ENCODE results near the gene SIL1.

DNA sequence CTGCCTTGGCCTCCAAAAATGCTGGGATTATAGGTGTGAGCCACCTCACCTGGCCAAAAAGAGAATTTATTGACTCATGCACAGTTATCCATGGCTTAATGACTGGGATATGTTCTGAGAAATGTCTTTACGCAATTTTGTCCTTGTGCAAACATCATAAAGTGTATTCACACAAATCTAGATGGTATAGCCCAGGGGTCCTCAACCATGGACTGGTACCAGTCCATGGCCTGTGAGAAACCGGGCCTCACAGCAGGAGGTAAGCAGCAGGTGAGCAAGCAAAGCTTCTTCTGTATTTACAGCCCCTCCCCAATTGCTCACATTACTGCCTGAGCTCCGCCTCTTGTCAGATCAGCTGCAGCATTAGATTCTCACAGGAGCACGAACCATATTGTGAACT lies 12.4 kb upstream of the SIL1 start:
- TF ChIP-seq, protein P1, sequence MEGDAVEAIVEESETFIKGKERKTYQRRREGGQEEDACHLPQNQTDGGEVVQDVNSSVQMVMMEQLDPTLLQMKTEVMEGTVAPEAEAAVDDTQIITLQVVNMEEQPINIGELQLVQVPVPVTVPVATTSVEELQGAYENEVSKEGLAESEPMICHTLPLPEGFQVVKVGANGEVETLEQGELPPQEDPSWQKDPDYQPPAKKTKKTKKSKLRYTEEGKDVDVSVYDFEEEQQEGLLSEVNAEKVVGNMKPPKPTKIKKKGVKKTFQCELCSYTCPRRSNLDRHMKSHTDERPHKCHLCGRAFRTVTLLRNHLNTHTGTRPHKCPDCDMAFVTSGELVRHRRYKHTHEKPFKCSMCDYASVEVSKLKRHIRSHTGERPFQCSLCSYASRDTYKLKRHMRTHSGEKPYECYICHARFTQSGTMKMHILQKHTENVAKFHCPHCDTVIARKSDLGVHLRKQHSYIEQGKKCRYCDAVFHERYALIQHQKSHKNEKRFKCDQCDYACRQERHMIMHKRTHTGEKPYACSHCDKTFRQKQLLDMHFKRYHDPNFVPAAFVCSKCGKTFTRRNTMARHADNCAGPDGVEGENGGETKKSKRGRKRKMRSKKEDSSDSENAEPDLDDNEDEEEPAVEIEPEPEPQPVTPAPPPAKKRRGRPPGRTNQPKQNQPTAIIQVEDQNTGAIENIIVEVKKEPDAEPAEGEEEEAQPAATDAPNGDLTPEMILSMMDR (conservative IDR thresholded peaks at IDR 0.05; ENCODE audit: low read depth, low read length), result no peak
- TF ChIP-seq, protein P2, sequence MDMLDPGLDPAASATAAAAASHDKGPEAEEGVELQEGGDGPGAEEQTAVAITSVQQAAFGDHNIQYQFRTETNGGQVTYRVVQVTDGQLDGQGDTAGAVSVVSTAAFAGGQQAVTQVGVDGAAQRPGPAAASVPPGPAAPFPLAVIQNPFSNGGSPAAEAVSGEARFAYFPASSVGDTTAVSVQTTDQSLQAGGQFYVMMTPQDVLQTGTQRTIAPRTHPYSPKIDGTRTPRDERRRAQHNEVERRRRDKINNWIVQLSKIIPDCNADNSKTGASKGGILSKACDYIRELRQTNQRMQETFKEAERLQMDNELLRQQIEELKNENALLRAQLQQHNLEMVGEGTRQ (IDR thresholded peaks at IDR 0.05; ENCODE audit: low read depth, low read length), result no peak
- TF ChIP-seq BHLHE40 (IDR thresholded peaks at IDR 0.05; ENCODE audit: low read depth, low read length) (no peak), RAD21 (IDR thresholded peaks at IDR 0.05; ENCODE audit: low read length) (no peak), MXI1 (IDR thresholded peaks at IDR 0.05; ENCODE audit: borderline replicate concordance, low read depth, low read length) (no peak)
